ENCODE results near the gene TREH.

TREH gene

DNA sequence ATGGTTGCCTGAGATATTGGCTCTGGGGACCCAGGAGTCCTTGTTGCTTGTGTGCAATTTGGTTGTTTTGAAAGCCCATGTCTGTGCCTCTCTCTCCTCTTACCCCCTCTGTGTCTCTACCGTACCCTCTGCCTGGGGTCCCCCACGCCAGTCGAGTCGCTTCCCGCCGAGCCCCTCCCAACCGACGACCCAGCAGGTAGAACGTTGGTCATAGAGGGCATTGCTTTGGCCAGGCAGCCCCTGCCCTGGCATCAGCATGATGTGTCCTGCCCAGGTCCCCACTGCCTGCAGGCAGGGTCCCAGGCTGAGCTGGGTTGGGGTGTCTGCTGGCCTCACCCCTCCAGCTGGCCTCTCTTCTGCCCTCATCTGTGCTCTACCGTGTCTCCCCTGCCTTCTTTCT lies 35.0 kb downstream of the TREH start:
- DNase-seq: no peak

DNA sequence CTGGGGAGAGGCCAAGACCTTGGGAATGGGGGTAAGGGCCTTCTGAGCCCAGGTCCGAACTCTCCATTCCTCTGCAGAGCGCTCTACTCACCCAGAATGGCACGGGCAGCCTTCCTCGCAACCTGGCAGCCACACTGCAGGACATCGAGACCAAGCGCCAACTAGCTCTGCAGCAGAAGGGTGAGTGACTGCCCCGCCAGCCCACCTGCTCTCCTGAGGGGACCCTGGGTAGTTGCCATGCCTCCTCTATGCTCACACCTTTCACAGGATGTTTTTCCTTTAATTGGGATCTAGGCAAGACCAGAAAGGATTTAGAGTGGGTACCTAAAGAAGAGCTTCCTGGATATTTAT lies 35.5 kb downstream of the TREH start:
- DNase-seq: no peak

DNA sequence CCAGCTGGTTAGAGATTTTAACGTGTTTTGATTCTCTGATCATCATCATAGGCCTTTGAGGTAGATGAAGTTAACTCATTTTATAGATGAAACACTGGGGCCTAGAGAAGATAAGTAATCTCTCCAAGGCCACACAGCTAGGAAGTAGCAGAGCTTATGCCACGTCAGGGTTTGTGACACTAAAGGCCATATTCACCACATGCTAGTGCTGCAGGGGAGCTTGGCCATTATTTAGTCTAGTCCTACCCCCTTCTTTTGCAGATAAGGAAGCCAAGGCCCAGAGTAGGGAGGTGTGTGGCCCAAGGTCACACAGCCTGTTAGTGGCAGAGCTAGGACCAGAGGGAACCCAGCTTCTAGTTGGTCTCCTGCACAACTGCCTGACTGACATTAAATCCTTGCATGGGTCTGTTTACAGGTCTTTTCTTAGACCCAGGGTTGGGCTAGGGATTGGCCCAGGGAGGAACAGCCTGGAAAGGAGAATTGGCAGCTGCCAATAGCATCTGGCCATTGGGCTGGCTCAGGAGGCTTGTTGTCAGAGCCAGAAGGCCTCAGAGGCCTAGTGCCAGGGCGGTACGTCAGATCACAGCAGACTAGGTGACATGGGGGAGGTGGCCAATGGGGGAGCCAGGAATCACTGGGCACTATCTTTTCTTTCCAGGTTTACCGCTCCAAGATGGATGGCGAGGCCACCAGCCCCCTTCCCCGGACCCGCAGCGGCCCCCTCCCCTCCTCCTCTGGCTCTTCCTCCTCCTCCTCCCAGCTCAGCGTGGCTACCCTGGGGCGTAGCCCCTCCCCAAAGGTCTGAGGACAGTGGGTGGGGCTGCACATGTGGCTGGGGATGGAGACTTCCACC lies 36.1 kb downstream of the TREH start:
- no peak for DNase-seq

DNA sequence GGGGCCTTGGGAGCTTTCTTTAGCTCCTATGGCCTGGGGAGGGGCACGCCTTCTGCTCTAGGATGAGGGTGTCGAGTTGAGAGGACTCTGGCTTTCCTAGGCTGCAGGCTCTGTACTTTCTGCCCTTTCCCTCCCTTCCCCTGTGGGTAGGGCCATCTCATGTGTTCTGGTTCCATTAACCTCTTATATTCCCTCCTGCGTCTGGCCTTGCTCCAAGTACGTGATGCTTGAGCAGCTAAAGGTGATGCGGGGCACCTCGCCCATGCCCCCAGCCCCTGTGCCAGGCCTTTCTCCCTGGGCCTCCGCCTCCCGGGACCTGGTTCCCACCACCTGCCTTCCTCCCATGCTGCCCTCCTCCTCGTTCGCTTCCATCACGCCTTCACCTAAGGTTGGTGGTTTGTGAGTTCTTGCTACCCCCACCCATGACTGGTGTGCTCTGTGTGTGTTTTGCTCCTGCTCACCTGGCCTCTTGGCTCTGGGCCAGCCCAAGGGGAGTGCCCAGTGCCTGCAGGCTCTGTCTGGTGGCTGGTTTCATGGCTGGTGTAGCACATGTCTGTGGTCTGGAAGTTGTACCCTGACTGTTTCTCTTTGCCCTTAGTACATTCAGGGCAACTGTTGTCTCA lies 37.9 kb downstream of the TREH start:
- DNase-seq: no peak

DNA sequence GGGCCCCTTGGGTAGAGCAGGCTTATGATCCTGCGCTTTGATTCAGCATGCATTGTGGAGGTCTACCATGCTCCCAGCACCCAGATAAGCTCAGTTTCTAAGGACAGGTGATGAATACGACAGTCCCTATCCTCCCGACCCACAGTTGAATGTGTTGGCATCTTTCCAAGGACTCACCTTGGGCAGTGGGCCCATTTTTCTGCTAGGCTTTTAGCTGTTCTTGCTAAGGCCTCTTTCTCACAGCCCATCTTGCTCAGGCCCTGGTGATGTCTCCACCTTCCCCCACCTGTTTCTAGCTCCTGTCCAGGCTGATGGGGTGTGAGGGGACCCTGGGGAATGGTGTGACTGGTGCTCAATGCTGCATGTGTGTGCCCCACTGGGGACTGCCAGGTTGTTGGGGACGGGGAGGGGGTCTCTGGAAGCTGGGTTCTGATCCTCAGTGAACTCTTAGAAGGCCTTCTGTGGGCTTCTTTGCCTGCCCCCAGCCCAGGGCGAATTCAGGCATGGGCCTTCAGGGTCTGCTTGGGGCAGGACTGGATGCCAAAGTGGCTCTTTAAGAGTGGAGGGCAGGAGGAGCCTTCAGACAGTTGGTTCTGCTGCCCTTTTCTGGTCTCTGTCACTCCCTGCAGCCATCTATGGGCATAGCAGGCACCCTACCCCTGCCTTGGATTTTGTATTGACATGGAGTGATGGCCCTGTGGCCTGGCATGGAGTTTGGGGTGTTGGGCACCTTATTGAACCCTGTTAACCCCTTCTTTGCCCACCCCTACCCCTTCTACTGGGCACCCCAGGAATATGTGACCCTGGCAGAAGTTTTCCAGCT lies 38.9 kb downstream of the TREH start:
- DNase-seq: no peak

DNA sequence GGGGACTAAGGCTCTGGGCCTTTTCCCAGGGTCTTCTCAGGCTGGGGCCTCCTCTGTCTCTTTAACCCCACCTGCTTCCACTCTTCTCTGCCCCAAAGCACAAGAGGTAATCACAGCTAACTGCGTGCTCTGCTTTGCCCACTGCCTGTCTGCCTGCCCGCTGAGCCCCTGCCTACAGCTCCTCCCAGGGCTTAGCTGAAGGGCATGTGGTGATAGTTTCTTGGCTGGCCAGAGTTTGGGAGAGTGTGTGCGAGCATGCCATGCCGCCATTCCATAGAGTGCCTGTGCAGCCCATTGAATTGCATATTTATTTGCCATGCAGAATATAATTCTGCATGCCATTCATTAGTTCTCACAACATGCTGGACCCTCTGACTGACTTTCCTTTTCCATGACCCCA lies 39.6 kb downstream of the TREH start:
- no peak for DNase-seq

DNA sequence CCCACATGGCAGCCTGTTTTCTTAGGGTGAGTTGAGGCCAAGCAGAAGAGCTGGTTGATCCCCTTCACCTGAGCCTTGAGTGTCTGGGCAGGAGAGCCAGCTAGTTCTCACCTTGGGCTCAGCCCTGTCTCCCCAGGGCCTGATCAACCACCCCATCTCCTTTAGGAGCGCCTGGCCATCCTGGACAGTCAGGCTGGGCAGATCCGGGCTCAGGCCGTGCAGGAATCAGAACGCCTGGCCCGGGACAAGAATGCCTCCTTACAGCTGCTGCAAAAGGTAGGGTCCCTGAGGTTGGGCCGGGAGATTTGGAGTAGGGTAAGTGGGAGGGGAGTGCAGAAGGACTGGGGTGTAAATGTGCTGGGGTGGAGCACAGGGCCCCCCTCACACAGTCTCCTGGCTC lies 40.7 kb downstream of the TREH start:
- DNase-seq: no peak

DNA sequence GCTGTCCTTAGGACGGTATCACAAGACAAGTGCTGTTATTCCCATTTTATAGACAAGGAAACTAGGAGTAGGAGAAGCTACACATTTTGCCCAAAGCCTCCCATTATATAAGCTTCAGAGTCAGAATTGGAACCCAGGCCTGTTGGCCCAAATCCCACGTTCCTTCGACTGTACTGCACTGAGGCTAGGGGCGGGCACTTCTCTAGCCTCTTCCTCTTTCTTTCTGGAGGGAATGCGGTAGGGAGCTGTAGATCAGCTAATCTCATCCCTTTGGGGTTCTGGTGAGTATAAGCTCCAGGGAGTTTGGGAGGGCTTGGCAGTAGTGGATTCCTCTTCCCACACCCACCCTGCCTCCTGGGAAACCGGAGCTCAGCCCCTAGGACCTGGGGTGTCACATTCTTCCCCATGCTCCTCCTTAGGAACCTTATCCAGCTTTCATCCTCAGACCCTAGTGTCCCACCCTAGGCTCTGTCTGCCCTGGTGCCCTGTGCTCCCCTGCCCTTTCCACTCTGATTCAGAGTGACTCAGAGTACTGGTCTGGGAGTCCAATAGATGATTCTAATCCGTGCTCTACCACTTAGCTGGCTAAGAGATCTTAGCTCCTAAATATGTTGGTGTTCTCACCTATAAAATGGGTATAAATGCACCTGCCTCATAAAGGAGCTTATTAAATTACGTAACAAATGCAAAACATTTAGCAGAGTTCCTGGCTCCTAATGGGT lies 42.7 kb downstream of the TREH start:
- DNase-seq: no peak

DNA sequence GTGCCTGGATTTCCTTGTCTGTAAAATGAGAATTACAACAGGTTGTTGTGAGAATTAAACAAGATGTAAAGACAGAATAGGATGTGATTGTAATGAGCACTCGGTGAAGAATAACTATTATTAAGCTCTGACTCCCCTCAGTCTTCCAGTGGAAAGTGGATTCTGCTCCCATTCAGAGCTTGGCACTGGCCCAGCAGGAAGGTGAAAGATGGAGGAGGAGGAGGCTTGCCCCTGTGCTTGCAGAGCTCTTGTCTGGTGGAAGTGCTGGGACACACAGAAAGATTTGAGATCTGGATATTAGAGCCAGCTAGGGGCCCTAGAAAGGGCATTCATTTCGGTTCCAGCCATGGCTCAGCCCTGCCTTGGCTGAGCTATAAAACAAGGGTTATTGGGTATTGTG lies 43.8 kb downstream of the TREH start:
- no peak for DNase-seq

DNA sequence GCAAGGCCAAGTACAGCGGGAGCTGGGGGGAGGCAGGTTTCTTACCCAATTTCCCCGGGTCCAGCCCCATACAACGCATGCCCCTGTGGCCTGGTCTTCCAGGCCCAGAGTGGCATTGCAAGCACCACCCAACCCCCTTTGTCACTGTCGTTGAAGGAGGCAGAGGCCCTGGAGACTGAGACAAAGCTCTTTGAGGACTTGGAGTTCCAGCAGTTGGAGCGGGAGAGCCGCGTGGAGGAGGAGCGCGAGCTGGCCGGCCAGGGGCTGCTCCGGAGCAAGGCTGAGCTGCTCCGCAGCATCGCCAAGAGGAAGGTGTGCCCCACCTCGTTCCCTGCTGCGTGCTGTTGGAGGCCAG lies 44.2 kb downstream of the TREH start:
- DNase-seq: no peak

DNA sequence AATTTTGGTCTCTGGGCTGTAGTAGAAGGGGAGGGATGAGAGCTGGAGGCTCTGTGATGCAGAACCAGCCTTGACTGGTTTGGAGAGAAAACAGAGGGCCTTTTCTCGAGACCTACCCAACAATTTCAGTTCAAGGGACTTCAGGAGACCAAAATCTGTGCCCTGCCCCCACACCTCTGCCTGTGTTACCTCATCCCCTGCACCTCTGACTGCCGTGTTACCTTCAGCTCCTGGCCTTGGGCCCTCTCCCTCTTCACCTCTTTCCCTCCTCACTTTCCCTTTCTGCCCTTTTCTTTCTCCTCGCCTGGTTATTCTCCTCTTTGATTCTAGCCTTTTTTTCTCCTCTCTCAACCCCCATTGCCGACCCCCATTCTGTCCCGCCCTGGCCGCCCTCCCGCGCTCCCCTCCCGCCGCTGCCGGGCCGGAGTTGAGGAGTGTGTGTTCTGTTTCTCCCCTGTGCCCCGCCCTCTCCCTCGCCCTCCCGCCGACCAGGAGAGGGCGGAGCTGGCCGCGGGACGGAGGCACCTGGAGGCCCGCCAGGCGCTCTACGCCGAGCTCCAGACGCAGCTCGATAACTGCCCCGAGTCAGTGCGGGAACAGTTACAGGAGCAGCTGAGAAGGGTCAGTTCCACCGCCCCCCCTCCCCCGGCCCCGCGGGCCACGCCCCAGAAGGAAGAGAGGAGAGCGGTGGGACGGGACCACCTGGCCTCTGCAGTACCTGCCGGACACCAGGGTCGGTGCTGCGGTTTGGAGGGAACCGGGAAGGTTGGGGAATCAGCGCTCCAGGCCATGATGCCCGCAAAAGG lies 44.8 kb downstream of the TREH start:
- no peak for DNase-seq

DNA sequence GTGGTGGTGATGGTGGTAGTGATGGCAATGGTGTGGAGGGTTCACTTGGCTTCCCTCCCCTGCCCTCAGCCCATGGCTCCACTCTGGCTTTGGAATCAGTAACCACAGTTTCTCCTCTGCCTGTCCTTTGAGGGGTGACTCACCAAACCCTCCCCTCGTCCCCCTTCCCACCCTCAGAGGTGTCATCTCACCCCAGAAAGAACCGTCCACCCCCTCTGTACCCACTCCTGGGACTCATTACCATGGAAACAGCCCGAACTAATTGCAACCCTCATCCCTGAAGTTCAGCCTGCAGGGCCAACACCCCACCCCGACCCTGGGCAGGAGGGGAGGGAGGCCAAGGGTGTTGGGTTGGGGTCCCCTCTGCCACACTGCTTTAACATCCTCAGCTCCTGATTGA lies 45.5 kb downstream of the TREH start:
- no peak for DNase-seq

DNA sequence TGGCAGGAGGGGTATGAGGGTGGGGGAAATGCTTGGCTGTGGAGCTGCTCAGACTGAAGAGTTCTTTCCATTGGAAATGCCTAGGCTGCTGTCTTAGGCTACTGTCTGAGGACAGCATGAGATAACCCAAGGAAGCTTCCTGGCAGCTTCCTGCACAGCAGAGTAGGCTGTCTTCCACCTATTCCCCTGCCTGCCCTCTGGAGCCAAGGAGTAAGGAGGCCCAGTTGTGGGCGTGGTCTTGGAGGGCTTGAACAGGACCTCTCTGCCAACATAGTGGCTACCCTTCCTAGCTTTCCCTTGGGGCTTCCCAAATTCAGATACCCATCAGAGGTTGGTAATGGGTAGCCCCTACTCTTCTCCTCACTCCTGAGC lies 46.1 kb downstream of the TREH start:
- no peak for DNase-seq

DNA sequence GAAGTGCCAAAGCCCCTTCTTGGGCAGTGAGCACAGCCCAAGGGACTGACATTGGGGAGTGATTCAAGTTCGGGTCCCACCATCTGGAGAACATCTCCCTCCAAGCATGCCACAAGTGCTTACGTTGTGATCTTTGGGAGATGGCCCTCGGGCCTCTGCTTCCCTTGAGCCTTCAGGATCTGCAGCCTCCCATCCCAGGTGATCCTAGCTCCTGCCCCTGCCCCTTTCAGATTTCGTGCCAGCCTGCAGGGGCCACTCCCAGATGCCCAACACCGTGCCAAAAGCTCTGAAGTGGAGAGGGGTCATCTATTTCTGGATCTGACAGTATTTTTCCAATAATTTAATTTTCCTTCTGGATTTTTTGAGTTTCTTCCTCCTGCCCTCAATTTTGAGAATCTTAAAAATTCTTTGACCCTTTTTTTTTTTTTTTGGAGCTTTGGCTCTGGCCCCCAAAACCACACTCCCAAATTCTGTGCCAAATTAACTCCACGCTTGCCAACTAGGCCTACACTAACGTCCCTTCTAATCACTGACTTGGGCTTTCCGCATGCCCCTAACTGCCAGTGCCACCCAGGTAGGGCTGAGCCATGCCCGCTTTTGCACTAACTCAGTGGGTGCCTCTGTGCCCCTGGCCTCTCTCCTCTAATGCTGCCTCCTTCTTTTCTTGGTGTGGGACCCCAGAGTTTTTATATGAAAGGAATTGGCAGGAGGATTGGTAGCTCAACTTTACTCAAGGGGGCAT lies 46.7 kb downstream of the TREH start:
- no peak for DNase-seq

DNA sequence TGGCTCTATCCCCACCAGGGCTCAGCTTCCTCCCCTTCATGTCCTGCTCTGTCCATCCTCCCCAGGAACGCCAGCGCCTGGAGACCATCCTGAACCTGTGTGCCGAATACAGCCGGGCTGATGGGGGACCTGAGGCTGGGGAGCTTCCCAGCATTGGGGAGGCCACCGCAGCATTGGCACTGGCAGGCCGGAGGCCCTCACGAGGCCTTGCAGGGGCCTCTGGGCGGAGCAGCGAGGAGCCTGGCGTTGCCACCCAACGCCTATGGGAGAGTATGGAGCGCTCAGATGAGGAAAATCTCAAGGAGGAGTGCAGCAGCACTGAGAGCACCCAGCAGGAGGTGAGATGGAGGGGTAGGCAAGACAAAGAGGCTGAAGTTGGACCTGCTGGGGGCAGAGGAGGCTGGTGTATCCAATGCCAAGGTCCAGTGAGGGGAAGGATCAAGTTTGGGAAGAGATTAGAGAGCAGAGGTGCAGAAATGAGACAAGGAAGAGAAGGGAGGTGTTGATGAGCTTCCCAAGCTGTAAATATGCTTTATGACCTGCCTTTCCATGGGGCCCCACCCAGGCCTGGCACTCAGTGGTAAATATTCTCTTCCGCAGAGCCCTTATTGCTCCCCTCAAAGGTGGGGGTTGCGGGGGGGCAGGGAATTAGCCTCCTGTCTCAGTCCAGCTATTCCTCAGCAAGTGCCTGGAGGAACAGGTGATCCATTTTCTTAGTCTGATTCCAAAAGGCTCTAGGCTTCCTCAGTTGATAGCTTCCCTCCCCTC lies 48.1 kb downstream of the TREH start:
- DNase-seq: no peak

DNA sequence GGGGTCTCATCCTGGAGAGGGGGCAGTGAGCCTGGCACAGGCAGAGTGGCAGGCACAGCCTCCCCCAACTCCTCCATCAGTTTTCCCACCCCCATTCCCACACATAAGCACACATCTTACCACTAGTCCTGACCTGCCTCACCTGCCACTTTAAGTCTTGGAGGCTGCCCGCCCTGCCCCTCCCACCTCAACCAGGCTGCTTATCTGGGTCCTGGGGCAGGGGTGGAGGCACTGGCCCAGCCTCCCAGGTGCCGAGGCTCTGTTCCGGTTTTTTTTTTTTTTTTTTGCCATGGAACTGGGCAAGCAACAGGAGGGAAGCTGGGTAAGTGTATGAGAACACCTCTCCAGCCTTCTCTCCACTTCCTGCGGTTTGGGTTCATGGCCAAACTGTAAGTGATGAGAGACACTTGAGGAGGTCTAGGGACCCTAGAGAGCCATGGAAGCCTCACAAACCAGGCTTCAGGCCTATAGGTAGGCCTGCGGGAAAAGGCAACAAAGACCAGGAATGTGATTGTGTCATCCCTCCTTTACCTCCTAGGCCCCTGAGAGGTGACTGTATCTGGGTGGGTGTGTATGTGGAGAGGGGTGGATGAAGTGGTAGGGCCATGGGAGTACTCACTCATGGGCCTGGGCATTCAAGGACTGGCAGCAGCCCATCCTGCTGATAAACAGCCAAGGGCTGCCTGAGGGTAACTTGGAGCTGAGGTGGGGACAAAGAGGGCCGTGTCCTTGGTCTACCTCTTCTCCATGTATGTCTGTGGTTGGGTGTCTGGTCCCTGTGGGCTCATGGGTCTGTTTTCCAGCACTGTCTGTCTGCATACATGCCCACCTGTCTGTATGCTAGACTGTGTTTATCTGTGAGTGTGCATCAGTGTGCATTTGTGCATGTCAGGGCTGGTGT lies 49.4 kb downstream of the TREH start:
- DNase-seq: no peak

DNA sequence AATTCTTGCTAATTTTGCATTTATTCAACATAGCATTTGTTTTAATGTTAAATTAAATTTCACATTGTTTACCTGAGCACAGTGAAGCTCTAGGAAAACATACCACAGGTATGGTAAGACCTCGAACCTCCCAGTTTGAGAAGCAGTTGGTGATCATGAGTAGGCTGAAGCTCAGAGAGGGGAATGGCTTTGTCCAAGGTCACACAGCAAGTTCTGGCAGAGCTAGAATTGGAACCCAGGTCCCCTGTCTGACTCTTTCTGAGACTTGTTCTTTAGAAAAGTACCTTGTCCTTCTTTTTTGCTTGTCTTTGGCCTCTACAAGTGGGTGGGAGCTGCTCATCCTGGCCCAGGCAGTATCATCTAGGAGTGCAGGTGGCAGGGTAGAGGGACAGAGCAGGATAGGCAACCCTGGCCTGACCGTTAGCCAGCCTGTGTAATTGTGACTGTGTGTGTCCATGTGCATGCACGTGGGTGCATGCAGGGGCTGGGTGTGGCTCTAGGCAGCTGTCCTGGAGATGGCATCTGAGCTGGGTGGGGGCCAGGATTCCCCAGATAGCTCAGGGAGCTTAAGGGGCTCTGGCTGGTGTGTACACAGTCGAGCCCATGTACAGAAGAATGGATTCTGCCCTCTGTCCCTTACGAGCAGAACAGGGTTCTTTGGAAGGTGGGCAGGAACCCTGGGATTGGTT lies 50.4 kb downstream of the TREH start:
- DNase-seq: no peak

DNA sequence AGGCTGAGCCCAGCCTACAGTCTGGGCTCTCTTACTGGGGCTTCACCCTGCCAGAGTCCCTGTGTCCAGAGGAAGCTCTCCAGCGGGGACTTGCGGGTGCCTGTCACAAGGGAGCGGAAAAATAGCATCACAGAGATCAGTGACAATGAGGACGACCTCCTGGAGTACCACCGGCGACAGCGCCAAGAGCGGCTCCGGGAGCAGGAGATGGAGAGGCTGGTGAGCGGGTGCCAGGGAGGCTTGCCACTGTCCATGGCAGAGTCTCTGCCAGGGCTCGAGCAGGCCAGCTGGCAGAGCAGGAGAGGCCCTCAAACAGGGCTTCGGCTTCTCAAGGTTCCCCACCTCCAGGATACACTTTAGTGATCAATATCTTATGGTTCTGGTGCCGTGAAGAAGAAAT lies 51.0 kb downstream of the TREH start:
- no peak for DNase-seq

DNA sequence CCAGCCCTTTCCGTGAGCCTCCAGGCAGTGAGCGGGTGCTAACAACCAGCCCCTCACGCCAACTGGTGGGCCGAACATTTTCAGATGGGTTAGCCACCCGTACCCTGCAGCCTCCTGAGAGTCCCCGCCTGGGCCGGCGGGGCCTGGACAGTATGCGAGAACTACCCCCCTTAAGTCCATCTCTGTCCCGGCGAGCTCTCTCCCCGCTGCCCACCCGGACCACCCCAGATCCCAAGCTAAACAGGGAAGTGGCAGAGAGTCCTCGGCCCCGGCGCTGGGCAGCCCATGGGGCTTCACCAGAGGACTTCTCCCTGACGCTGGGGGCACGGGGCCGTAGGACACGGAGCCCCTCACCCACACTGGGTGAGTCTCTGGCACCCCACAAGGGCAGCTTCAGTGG lies 51.4 kb downstream of the TREH start:
- DNase-seq: no peak

All from activated CD4-positive, alpha-beta T cell treated with anti-CD3 and anti-CD28 coated beads for 1 hour (primary cell).